Brain pericyte (primary cell): ENCODE measurements around the gene NOL3.
"Not testable (repeated sequence)": the region's sequence is repeated elsewhere in the genome, so short reads cannot be mapped to it uniquely, and the experiment has no call there.

Source experiments
- DNase-seq: peaks from one replicate; pipeline ENCODE4 v3.0.0-alpha.2; 2012; ENCODE audit warnings: low read depth, low spot score

Gene NOL3

DNA sequence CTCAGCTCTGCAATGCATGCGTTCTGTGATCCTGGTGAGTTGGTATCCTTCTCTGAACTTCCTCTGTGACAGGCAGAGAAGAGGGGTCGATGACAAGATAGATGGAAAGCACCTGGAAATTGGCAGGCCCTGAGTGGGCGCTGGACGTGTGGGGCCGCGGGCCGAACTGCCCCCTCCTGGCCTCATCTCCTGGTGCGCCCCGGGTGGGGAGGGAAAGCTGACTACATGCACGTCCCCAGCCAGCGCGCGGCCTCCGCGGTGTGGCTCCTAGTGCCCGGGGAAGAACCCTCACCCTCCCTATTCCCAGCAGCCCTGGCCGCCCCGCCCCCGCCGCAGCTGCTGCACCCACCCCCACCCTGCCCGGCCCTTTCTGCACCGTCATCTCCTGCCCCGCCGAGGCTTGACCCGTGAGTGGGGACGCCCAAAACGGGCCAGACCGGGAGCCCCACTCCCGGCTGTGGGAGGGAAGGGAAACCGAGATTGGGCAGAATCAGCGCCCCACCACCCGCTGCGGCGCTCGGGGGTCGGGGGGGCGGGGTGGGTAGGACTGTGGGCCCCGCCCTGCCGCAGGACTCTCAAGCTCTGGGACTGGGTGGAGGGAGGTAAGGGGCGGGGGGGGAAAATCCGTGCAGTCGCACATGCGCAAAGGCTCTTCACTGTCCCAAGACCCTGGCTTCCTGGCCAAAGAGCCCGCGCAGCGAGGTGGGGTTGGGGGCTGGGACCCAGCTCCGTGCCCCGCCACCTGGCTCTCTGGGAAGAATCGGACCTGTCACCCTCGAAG lies at the start of gene NOL3:
Gene NOL3 (plus strand): TSS at position 371 of the 781 bp plus-strand sequence.
- DNase-seq = no peak

DNA sequence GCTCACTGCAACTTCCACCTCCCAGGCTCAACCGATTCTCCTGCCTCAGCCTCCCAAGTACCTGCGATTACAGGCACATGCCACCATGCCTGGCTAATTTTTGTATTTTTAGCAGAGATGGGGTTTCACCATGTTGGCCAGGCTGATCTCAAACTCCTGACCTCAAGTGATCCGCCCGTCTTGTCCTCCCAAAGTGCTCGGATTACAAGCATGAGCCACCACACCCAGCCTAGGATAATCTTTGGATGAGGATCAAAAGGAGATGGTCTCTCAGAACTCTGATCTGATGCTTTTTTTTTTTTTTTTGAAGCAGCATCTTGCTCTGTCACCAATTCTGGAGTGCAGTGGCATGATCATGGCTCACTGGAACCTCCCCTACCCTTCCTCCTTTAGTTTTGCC lies 47.5 kb upstream of the NOL3 start:
- not testable (repeated sequence) for DNase-seq

DNA sequence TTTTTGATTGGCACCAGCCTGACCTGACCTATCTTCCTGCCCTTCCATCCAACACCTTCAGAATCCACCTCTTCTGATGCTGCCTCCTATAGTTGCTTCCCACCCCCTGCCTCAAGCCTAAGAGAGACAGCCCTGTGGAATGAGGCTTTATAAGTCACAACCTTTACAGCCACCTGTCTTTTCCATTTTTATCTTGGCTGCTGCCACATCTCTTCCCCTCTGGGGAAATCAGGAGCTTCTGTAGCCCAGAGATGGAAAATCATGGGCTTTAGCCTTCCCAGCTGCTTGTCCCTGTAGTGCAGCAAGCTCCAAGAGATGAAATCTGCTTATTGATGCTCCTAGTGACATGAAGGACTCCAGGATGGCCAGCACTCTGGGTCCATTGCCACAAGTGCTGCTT lies 41.9 kb upstream of the NOL3 start:
- DNase-seq = no peak

DNA sequence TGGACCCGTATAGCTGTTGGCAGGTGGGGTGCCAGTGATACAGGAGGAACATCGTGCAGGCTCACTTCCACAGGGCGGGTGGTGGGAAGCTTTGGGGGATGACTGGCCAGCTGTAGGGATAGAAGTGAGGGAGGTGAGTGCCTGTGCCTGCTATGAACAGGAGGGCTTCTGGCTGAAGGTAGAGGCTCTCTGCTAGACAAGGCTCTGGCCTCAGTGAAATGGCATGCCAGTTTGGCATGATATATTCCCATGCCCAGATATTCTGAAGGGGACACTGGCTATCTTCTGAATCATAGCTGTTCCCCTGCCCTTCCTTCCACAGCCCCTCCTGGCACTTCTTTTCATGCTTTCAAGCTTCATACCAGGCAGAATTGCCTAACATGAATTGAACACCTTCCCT lies 41.5 kb upstream of the NOL3 start:
- DNase-seq = no peak

DNA sequence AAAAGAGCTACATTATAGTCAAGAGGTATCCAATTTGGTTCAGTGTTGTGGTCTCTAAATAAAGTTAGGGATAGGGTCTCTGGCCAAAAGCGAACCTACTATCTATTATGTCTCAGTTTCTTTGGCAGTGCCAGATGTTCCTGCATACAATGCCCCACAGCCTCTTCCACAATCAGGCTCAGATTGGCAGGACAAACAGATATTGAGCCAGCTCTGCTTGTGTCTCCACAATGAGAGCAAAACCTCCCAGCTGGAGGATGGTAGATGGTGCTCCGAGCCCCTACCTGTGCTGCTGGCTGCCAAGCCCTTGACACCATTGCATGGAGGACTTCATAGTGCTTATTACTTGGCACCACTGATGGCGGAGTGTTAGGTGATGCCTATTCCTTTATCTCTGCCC lies 40.9 kb upstream of the NOL3 start:
- DNase-seq = no peak

DNA sequence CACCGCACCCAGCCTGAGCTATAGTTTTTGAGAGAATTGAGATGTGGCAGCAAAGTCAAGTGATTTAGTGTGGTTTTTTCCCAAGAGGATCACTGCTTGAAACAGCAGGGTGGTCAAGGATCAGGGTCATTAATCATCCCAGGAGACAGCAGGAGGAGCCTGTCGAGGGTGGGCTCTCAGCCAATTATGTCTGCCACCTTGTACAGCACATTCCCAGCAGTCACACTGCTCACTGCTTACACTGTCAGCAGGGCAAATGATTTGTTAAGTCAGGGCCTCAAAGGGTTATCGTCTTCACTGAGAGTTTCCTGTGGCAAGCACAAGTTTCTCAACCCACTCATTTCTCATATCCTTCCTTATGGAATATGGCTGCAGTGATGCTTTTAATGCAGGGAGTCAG lies 32.7 kb upstream of the NOL3 start:
- no peak for DNase-seq

DNA sequence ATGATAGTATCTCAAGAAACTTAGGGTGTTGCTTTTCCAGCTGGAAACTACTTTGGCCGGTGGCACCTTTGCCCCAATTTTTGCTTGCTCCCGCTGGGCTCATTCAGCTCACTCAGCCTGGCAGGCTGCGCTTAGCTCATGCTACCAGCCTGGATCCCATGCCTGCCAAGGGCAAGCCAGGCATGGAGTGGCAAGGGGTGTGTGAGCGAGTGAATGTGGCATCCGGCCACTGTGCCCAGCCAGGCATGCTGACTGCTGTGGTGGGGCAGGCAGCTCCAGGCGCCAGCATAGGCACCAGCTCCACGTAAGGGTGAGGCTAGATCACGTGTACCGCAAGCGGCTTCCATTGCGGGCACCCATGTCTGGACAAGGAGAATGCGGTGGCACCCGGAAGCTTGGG lies 28.9 kb upstream of the NOL3 start:
- DNase-seq = no peak

DNA sequence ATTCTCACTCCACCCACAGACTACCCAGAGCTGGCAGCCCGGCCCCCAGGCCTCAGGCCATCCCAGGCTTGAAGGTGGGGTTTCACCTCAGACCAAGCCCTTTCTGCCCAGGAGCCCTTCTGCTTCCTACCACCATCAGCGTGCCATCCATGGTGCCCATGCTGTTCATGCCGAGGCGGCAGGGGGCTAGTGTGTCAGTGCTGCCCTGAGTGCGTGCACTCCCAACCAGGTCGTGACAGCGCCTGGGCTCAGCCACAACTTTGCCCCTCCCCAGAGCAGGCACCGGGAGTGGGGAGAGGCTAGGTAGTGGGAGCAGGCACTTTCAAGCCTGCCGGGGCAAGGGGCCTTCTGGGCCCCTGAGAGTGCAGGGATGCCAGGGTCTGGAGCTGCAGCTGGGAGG lies 28.0 kb upstream of the NOL3 start:
- no peak for DNase-seq

DNA sequence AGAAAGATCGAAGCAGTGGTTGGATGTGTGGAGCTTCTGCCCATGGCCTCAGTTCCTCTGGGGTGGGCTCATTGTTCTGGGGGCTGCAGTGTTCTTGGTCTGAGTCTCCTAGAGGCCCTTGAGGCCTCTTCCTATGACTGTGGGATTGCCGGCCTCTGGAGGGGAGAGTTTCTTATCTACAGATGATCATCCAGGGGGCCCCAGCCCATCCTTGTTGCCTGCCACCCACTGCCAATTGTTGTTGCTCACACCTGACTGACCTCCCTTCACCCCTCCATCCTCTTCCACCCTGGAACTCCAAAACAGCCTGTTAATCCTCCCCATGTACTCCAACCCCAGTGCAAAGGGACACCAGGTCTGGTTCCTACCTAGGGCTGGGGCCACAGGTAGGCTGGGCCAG lies 25.4 kb upstream of the NOL3 start:
- DNase-seq = no peak

DNA sequence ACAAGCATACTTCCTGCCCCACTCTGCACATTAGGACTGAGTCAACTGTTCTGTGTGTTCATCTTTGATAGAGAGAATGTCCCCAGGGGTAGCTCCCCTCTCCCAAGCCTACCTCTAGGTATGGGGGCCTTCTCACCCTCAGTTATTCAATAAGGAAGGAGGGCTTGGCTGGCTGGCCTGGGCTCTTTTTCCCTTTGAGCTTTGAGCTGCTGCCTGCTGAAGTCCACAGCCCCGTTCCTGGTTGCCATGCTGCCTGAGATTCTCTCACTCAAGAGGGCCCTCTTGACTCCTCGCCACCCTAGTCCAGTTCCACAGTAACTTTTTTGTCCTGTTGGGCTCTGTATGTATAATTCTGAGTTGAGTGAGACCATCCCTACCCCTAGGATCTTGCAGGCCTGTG lies 24.6 kb upstream of the NOL3 start:
- no peak for DNase-seq

DNA sequence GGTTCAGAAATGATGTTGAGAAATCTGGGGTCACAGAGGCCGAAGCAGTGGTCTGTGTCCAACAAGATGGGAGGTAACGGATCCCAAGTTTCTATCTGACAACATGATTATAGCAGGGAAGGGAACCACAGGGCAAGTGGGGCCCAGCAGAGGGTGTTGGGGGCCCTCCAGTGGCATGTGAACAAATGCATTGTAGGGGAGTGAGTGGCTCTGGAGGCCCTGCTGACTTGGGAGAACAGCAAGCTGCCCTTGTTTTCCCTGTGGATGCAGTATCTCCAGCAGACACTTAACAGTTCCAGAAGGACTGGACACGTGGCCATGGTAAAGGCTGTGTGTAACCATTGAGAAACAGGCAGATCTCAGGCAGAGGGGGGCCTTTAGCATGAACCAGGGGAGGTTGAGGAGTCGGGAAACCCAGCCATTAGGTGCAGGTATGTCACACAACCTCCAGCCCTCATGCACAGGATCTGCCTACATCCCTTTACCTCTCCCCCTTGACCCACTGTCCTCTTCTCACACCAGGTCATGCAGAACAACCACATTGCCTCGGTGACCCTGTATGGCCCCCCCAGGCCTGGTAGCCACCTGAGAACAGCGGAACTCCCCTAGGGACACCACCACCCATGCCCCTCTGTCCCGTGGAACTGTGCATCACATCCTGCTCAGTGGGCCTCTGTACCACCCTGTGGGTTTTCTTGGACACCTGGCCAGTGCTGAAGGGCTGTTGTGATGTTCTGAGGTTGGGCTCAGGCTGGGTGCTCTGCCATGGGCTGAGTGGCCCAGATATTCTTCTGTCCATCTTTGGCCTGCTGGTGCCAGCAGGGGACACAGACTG lies 23.6 kb upstream of the NOL3 start:
- no peak for DNase-seq

DNA sequence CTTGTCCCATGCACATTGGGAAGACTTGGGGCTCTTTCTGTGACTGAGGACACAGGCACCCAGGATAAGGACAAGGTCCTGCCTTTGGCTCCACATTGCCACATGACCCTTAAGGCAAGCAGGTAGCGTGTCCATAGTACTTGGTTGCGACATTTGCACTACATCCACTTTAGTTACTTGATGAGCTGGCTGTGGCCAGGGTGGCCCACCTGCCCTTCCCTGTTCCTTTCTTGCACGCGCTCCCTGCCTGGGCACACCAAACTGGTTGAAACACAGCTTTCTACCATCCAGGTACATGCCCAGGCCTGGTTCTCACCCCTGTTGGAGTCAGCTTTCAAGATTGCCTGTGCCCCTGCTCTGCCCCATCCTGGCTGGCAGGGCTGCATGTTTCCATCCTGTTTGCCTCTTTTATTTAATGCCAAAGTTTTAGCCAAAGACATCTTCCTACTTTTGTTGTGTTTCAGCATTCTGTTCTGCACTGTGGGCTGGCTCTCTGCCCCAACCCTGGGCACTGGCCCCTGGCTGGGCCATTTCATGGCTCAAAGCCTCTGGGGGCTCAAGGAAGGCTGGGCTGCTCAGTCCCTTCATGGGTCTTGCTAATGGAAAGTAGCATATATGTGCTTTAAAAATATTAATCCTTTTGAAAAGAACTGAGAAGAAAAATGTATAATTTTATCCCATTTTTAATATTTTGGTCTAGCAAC lies 22.7 kb upstream of the NOL3 start:
- no peak for DNase-seq

DNA sequence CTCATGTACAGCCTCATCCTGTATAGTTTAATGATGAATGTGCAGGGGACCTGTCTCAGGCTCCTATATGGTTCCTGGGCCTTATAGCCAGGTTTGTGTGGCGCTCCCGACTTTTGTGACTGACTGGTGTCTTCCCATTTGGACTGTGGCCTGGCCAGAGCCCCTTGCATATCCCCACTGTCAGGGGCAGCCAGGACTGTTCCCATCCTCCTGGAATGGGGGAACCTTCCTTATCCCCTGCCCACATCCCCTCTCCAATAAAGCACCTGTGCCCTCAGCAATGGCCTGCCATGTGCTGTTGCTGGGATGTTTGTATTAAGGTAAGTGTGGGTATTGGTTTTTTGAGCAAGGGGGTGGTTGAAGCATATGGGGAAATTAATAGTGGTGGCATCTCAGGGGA lies 22.1 kb upstream of the NOL3 start:
- DNase-seq = no peak

DNA sequence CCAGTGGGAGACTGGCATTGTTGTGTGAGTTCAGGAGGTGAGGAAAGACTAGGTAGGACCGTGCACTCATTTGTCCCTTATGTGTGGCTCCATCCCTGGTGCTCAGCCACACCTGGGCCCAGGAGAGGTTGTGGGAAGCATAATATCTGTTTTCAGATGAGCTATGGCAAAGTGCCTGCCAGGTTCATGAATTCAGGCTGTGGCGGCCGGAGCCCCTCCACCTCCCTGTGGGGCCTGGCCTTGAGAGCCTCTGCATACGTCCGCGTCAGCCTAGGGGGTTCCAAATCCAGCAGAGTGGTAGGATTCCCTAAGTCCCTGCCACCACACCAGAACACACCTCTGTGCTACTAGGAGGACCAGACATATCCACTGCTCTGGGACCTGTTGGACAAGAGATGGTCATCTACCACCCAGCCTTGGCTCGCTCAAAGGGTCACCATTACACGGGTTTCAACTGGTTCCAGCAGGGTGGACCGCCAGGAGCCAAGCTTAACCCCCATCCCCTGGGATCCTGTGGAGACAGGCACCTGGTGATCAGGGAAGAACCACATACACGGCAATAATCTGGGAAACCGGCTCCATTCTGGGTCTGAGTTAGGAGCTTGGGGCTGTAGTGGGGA lies 21.6 kb upstream of the NOL3 start:
- no peak for DNase-seq

DNA sequence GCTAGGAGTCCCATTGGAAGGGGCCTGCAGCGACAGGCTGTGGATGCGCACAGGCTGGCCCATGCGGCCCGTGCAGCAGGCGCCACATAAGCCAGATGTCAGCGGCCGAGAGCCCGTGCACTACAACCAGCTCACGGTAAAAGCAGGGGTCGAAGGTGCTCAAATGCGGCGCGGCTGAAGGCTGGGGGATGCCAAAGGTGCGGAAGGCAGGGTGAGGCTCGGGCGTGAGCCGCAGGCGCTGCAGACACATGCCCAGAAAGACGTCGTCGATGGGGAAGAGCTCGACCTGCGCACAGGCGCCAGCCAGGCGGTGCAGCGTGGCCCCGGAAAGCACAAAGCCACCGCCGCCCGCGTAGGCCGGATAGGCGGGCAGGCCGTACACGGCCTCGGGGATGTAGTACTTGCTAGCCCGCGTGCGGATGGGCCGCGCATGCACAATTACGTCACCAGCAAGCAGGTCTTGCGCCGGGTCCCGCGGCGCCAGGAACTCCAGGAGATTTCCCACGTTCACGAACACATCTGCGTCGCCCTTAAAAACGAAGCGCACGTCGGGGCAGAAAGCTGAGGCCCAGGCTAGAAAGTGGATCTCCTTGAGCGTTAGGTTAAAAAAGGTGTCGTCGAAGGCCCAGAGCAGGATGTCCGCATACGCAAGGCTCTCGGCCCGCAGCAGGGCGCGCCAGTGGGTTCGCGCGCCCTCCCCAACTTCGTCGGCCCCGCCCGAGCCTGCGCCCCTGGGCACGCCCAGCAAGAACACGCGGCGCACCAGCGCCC lies 20.9 kb upstream of the NOL3 start:
- DNase-seq = no peak

DNA sequence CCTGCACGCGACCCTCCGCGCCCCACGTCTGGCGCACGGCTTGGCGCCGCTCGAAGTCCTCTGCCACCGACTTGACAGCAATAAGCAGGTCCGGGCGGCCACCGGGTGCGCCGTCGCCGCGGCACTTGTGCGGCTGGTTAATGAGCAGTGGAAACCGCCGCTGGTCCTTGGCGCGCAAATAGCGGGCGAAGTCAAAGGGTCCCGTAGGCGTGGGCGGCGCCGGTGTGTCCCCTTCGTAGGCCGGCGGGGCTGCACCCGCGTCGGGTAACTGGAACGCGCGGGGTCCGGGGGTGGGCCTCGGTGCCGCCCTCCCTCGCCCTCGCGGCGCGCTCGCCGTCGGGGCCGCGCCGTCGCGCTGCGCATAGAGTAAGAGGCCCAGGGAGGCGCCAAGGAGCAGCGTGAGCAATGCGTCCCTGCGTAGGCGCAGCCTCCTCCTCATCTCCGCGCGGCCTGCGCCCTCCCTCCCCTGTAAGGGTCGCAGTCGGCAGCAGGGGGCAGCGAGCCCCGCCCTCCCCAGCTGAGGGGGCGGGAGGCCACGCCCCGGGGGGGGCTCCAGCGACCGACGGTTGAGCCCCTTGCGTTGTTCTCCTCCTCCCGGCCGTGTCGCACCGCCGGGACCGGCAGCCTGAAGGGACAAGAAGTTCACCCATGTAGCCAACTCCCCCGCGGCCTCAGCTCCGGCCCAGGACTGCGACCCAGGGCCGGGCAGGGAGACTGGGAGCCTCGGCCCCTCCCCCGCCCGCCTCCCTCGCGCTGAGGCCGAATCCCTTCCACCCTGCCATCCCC lies 20.1 kb upstream of the NOL3 start:
- DNase-seq = no peak

DNA sequence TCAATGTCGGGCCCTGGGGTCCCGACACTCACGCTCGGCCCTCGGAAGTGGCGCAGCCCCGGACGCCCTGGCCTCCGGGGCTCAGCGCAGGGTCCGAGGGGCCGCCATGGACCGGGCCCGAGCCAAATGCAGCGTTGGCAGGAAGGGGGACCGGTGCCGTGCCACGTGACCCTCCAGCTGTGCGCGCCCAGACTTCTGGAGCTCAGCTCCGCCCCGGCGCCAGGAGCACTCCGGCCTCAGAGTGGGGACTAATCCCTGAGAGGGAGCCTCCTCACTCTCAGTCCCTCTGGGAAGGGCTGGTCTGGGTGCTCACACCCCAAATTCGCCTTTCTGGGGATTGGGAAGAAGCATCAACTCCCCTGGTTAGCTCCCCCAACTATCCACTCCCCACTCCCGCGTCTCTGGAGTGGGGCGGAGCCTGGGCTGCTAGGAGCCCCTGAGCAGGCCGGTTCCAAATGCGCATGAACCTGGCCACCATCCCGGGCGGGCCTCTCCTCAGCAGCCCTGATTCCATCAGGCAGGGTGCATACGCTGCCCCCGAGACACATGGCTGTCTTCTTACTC lies 19.4 kb upstream of the NOL3 start, which contains the start of gene B3GNT9:
Gene B3GNT9 (minus strand): TSS at position 166 of the 564 bp plus-strand sequence. CDS start 513 bp downstream, outside the sequence.
- DNase-seq = no peak

DNA sequence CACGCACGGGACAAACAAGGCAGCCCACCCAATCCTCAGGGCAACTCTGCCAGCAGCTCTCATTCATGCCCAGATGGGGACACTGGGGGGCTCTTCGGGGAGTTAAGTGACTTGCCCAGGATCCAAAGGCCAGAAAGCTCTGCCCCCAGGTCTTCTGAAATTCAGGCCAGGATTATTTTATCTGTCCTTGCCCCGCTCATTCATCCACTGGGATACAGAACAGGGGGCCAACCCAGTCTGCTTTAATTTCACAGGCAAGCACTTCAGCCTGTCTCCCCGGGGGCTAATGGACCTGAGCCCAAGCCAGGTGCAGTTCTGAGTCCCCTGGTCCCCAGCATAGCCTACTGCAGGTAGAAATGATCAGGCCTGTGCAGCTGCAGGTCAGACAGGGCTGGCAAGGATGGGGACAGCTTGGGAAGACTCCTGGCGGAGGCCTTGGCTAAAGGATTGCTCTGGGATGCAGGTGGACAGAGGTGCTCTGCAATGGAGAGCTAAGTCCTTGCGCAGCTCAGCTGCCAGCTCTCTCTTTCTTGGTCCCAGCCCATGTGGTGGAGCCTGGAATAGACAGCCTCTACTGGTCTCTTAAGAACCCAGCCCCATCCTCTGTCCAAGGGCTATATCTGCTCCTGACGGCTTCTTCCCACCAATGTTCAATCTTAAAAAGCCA lies 18.8 kb upstream of the NOL3 start:
- no peak for DNase-seq

DNA sequence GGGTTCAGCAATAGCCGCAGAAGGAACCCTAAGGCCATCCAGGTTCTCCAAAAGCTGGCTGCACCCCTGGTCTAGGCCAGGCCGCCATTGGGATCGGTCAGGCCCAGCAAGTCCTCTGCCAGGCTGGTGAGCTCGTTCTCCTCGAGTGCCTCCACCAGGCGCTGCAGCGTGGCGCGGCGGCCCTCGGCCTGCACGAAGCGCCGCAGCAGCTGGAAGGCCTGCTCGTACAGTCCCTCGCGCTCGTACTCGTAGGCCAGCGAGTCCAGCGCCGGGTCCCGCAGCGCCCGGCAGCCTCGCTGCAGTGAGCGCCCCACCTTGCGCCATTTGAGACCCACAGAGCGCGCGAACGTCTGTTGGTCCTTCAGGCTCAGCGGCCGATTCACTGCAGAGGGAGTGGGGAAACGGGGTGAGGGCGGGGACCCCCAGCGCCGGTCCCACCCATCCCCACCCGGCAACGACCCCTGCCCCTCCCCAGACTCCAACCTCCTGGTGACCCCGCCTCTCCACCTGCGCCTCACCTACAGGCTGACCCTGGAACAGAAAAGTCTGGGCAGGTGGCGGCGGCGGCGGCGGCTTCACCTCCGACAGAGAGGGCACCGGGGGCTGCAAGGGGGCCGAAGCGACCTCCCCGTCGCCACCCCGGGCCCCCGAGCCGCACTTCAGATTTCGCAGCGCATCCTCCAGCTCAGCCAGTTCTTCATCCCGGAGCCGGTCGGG lies 15.6 kb upstream of the NOL3 start:
- DNase-seq = no peak
